Measurements from ENCODE around the gene VPS26A.
"Not testable (repeated sequence)": the region's sequence is repeated elsewhere in the genome, so short reads cannot be mapped to it uniquely, and the experiment has no call there.

GRCh38 chr10:69175326-69175725 lies 51.3 kb downstream of the VPS26A start:
- TF ChIP-seq, protein P1, sequence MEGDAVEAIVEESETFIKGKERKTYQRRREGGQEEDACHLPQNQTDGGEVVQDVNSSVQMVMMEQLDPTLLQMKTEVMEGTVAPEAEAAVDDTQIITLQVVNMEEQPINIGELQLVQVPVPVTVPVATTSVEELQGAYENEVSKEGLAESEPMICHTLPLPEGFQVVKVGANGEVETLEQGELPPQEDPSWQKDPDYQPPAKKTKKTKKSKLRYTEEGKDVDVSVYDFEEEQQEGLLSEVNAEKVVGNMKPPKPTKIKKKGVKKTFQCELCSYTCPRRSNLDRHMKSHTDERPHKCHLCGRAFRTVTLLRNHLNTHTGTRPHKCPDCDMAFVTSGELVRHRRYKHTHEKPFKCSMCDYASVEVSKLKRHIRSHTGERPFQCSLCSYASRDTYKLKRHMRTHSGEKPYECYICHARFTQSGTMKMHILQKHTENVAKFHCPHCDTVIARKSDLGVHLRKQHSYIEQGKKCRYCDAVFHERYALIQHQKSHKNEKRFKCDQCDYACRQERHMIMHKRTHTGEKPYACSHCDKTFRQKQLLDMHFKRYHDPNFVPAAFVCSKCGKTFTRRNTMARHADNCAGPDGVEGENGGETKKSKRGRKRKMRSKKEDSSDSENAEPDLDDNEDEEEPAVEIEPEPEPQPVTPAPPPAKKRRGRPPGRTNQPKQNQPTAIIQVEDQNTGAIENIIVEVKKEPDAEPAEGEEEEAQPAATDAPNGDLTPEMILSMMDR (tag by site-specific recombination; IDR thresholded peaks at IDR 0.05), result not testable (repeated sequence)
- TF ChIP-seq ZNF148 (tag by site-specific recombination; IDR thresholded peaks at IDR 0.05; ENCODE audit: borderline replicate concordance), result not testable (repeated sequence)
